ENCODE results near the gene C5orf63. TPM values are rescaled to one million over a fixed set of nuclear protein-coding genes. Genes with fewer than 3 reads are reported as not detected.

The C5orf63 gene
- total and polyA plus RNA-seq, 7 donors = 0.55 to 10.9 (median 4.1) TPM

- intact Hi-C loops (cut with DNase I) = no loop called here
- H3K4me1 ChIP-seq = no peaks in the 10 kb centered on the region
- TF ChIP-seq CTCF (IDR thresholded peaks at IDR 0.05) (no peak), POLR2A (IDR thresholded peaks at IDR 0.05) (no peak), EP300 (IDR thresholded peaks at IDR 0.05) (no peak), POLR2AphosphoS5 (IDR thresholded peaks at IDR 0.05) (no peak)
- DNase-seq = no peak
- H3K36me3 ChIP-seq = no peaks in the 10 kb centered on the region
- no peaks in the 10 kb centered on the region for H3K27me3 ChIP-seq
- H3K4me3 ChIP-seq = no peak overlapping the region
- H3K9me3 ChIP-seq = no peaks in the 10 kb centered on the region
- no peak overlapping the region for H3K27ac ChIP-seq
Observed at GRCh38 chr5:127066721-127067120, 6.6 kb downstream of the C5orf63 start.

- Histone ChIP-seq H3K27ac (no peak overlapping the region), H3K27me3 (no peaks in the 10 kb centered on the region), H3K36me3 (no peaks in the 10 kb centered on the region), H3K4me3 (no peak overlapping the region), H3K9me3 (no peaks in the 10 kb centered on the region), H3K4me1 (no peaks in the 10 kb centered on the region)
- intact Hi-C loops (cut with DNase I) = no loop called here
- WGBS, 2 donors = 93 to 96% methylated on average over 4 of the region's 4 CpGs
- DNase-seq = no peak
- TF ChIP-seq POLR2A (IDR thresholded peaks at IDR 0.05) = no peak
- no peak for TF ChIP-seq EP300 (IDR thresholded peaks at IDR 0.05)
- TF ChIP-seq POLR2AphosphoS5 (IDR thresholded peaks at IDR 0.05) = no peak
- no peak for TF ChIP-seq CTCF (IDR thresholded peaks at IDR 0.05)
Observed at GRCh38 chr5:127064253-127064840, 9.0 kb downstream of the C5orf63 start.

GRCh38 chr5:127063257-127063913 is 9.9 kb downstream of the C5orf63 start:
- Histone ChIP-seq H3K9me3 (no peaks in the 10 kb centered on the region), H3K27ac (no peak overlapping the region), H3K4me3 (no peak overlapping the region), H3K4me1 (no peaks in the 10 kb centered on the region), H3K36me3 (peaks cover 0 to 1% (median under 1%) of the 10 kb centered on the region in 4 donors), H3K27me3 (no peaks in the 10 kb centered on the region)
- DNase-seq = no peak
- TF ChIP-seq EP300 (IDR thresholded peaks at IDR 0.05) = no peak
- no peak for TF ChIP-seq CTCF (IDR thresholded peaks at IDR 0.05)
- TF ChIP-seq POLR2A (IDR thresholded peaks at IDR 0.05) = no peak
- TF ChIP-seq POLR2AphosphoS5 (IDR thresholded peaks at IDR 0.05) = no peak
- WGBS, 2 donors = 65 to 76% methylated on average over 2 of the region's 2 CpGs
- intact Hi-C loops (cut with DNase I) = no loop called here

GRCh38 chr5:127061956-127062355 is 11.3 kb downstream of the C5orf63 start:
- Histone ChIP-seq H3K36me3 (peaks cover 0 to 6% (median 2%) of the 10 kb centered on the region in 4 donors), H3K27me3 (no peaks in the 10 kb centered on the region), H3K4me1 (no peaks in the 10 kb centered on the region), H3K4me3 (no peak overlapping the region), H3K9me3 (no peaks in the 10 kb centered on the region), H3K27ac (no peak overlapping the region)
- TF ChIP-seq EP300 (IDR thresholded peaks at IDR 0.05) (no peak), POLR2AphosphoS5 (IDR thresholded peaks at IDR 0.05) (no peak), POLR2A (IDR thresholded peaks at IDR 0.05) (no peak), CTCF (IDR thresholded peaks at IDR 0.05) (no peak)
- DNase-seq = no peak
- intact Hi-C loops (cut with DNase I) = no loop called here
- 26 to 59% methylated on average over 1 of the region's 1 CpG for WGBS, 2 donors
